HT-29 (cell line): ENCODE measurements around the gene CRHR2. TPM values are rescaled to one million over a fixed set of nuclear protein-coding genes. Genes with fewer than 3 reads are reported as not detected.
"Not testable (repeated sequence)": the region's sequence is repeated elsewhere in the genome, so short reads cannot be mapped to it uniquely, and the experiment has no call there.

Experiments
- DNase-seq: peaks from one replicate; pipeline ENCODE4 v3.0.0-alpha.2; 2015; ENCODE audit warnings: low spot score
- total RNA-seq: library from RNA; depleted of rRNA; stranded (reverse); fragments of >200 nt; shearing (Covaris generic); gene quantifications from 2 replicates; pipeline ENCODE4 v1.2.3, GENCODE V29; 2014

CRHR2 gene
- total RNA-seq, 1 experiment from 2014 or later: not detected

GRCh38 chr7:30655096-30655970, 26.9 kb downstream of the CRHR2 start:
- DNase-seq: no peak

- DNase-seq: no peak
Measured at GRCh38 chr7:30654296-30655090, 27.8 kb downstream of the CRHR2 start.

- no peak for DNase-seq
Measured at GRCh38 chr7:30652698-30653641, 29.3 kb downstream of the CRHR2 start.

- no peak for DNase-seq
Measured at GRCh38 chr7:30652132-30652531, 30.1 kb downstream of the CRHR2 start.

- DNase-seq: no peak
Measured at GRCh38 chr7:30650421-30650808, 31.8 kb downstream of the CRHR2 start.

GRCh38 chr7:30649717-30650420, 32.4 kb downstream of the CRHR2 start:
- DNase-seq: no peak

GRCh38 chr7:30648744-30649540, 33.3 kb downstream of the CRHR2 start:
- no peak for DNase-seq

- no peak for DNase-seq
Measured at GRCh38 chr7:30647589-30648364, 34.5 kb downstream of the CRHR2 start.

GRCh38 chr7:30646154-30646553, 36.1 kb downstream of the CRHR2 start:
- DNase-seq: no peak

GRCh38 chr7:30645661-30646060, 36.6 kb downstream of the CRHR2 start:
- no peak for DNase-seq

- no peak for DNase-seq
Measured at GRCh38 chr7:30644286-30644955, 37.8 kb downstream of the CRHR2 start.

- no peak for DNase-seq
Measured at GRCh38 chr7:30642789-30643188, 39.5 kb downstream of the CRHR2 start.

GRCh38 chr7:30642322-30642721, 39.9 kb downstream of the CRHR2 start:
- not testable (repeated sequence) for DNase-seq

- DNase-seq: no peak
Measured at GRCh38 chr7:30635798-30636197, 46.5 kb downstream of the CRHR2 start.

- no peak for DNase-seq
Measured at GRCh38 chr7:30634634-30635201, 47.5 kb downstream of the CRHR2 start.

- DNase-seq: no peak
Measured at GRCh38 chr7:30634193-30634626, 48.0 kb downstream of the CRHR2 start.

GRCh38 chr7:30633223-30633622, 49.0 kb downstream of the CRHR2 start:
- DNase-seq: no peak

- DNase-seq: no peak
Measured at GRCh38 chr7:30630986-30631385, 51.3 kb downstream of the CRHR2 start.
